ENCODE measurements around the gene PDZRN3.

DNA sequence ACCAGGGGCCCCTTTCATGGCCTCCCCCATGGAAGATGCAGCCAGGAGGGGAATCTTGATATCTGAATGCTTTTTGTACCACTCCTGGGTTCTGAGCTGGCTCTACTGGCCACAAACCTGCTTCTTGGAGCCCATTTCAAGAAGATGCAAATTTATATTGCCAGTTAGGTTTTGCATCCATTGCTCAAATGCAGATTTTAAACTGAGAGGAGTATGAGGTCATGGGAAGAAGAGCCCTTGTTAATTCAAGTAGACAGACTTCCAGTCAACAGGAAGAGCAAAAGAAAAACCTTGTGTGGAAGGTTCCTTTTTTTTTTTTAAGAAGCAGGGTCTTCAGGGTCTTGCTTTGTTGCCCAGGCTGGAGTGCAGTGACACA, 133.5 kb downstream of the PDZRN3 start:
- no peak for TF ChIP-seq CTCF (conservative IDR thresholded peaks at IDR 0.05)
- no peak for TF ChIP-seq EZH2 (IDR thresholded peaks at IDR 0.05; ENCODE audit: low read depth)

Data from PC-9 (cell line).